ENCODE data around the gene FKBP10. TPM values are rescaled to one million over a fixed set of nuclear protein-coding genes. Genes with fewer than 3 reads are reported as not detected.

Gene FKBP10
- total and polyA plus RNA-seq, 12 donors, result 4.8 to 31.8 (median 10.2) TPM

DNA sequence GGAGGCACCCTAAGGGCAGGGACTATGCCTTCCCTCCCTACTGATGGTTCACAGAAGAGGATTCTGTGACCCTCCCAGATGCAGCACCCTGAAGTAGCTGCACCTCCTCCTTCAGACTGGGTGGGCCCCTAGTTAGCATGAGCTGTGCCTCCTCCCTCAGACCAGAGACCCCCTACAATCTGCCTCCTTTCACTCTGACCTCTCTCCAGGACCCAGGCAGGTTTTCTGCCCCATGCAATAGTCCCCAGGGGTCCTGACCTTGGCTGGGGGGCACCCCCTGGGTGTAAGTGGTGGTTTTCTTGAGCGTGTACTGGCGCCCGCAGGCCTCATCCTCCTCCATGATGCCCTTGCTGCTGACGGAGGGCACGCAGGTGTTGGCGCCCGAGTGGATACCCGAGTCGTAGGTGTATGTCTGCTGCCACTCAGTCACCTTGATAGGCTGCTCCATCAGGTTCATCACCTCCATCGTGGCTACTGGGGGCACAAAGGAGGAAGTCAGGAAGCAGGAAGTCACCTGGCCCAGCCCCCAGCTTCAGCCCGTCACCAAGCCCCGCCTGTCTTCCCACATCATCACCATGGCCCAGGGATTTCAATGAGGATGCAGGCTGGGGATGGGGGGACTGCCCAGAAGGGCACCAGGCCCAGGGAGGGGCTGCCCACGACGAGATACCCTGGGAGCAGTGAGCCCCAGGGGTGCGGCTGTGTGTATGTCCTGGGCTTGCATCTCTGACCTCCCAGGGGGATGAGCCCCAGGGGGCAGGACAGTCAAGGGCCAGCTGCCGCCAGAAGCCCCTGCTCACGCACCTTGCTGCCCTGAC lies 41.2 kb upstream of the FKBP10 start:
- Histone ChIP-seq H3K27ac (peak overlapping the region in 8 of 10 donors; percentile 64 to 97 (median 94)), H3K9me3 (no peaks in the 10 kb centered on the region), H3K4me3 (no peak overlapping the region), H3K36me3 (peaks cover 0 to 77% (median 47%) of the 10 kb centered on the region in 9 donors), H3K4me1 (peaks cover 40 to 55% (median 47%) of the 10 kb centered on the region in 9 donors), H3K27me3 (no peaks in the 10 kb centered on the region)
- 81% methylated on average over 17 of the region's 17 CpGs for WGBS, 2 donors
- TF ChIP-seq, protein P1, sequence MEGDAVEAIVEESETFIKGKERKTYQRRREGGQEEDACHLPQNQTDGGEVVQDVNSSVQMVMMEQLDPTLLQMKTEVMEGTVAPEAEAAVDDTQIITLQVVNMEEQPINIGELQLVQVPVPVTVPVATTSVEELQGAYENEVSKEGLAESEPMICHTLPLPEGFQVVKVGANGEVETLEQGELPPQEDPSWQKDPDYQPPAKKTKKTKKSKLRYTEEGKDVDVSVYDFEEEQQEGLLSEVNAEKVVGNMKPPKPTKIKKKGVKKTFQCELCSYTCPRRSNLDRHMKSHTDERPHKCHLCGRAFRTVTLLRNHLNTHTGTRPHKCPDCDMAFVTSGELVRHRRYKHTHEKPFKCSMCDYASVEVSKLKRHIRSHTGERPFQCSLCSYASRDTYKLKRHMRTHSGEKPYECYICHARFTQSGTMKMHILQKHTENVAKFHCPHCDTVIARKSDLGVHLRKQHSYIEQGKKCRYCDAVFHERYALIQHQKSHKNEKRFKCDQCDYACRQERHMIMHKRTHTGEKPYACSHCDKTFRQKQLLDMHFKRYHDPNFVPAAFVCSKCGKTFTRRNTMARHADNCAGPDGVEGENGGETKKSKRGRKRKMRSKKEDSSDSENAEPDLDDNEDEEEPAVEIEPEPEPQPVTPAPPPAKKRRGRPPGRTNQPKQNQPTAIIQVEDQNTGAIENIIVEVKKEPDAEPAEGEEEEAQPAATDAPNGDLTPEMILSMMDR (IDR thresholded peaks at IDR 0.05), result no peak
- no peak for ATAC-seq
- DNase-seq, result no peak
- intact Hi-C loops (cut with DNase I), result loop anchor here in 1 of 10 donors (2.0 to 5.0 kb wide), 2 partner anchors 15 to 41 kb away; partner anchors contain the start of genes FKBP10 and P3H4

DNA sequence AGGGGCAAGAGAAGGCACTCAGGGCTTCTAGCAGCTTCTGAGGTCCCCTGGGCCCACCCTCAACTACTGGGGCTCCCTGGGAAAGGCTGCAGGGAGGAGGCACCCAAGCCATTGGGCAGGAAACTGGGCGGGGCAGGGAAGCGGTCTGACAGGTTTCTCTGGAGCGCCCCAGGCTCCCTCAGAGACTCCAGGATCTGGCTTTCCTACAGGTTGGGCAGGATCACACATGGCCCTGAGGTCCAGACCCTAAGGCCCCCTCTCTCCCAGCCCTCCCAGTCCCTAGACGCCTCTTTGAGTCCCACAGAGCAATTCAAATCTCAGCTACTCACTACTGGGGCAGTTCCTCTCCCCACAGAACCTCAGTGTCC lies 40.6 kb upstream of the FKBP10 start:
- DNase-seq, result no peak
- no peaks in the 10 kb centered on the region for H3K9me3 ChIP-seq
- no peak for ATAC-seq
- peaks cover 44 to 61% (median 53%) of the 10 kb centered on the region in 9 donors for H3K4me1 ChIP-seq
- H3K4me3 ChIP-seq, result no peak overlapping the region
- intact Hi-C loops (cut with DNase I), result loop anchor here in 1 of 10 donors (2.0 to 5.0 kb wide), 2 partner anchors 15 to 40 kb away; partner anchors contain the start of genes FKBP10 and P3H4
- H3K36me3 ChIP-seq, result peaks cover 0 to 71% (median 42%) of the 10 kb centered on the region in 9 donors
- TF ChIP-seq, protein P1 (IDR thresholded peaks at IDR 0.05), result no peak
- no peaks in the 10 kb centered on the region for H3K27me3 ChIP-seq
- H3K27ac ChIP-seq, result peak overlapping the region in 9 of 10 donors; percentile 64 to 97 (median 93)
- WGBS, 2 donors, result 84 to 87% methylated on average over 4 of the region's 4 CpGs

DNA sequence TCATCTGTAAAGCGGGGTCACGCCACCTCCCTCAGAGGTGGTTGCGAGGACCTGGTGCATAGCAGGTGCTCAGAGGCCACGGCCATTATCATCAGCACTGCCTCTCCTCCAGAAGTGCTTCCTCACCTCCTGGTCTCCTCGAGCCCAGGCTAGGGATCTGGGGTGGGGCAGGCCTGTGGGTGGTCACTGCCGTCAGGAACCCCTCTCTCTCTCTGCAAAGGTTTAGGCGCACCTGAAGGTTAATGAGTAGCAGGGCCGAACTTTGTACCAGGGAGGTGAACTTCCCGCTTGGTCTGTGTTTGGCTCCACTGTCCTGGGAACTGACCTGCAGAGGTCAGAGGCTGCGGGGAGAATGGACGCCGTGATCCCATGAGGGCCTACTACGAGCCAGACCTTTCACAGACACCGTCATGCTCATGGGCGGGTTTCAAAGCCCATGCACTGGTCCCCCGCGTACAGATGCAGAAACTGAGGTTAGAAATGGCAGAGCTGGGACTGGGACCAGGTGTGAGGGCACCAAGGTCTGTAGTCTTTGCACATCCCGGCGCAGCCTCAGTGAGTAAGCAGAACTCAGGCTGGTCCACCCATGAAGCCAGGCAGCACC lies 40.1 kb upstream of the FKBP10 start:
- H3K9me3 ChIP-seq, result no peaks in the 10 kb centered on the region
- H3K4me1 ChIP-seq, result peaks cover 49 to 66% (median 58%) of the 10 kb centered on the region in 9 donors
- no peak for DNase-seq
- intact Hi-C loops (cut with DNase I), result loop anchor here in 2 of 10 donors (1.0 to 5.0 kb wide), 3 partner anchors 16 to 40 kb away; partner anchors contain the start of genes FKBP10 (in 1 of the 2) and P3H4 (in 1 of the 2)
- ATAC-seq, result no peak
- no peak overlapping the region for H3K4me3 ChIP-seq
- WGBS, 2 donors, result 81 to 82% methylated on average over 19 of the region's 19 CpGs
- TF ChIP-seq, protein P1 (IDR thresholded peaks at IDR 0.05), result no peak
- no peaks in the 10 kb centered on the region for H3K27me3 ChIP-seq
- peaks cover 0 to 66% (median 38%) of the 10 kb centered on the region in 9 donors for H3K36me3 ChIP-seq
- H3K27ac ChIP-seq, result peak overlapping the region; percentile 13 to 97 (median 92)

DNA sequence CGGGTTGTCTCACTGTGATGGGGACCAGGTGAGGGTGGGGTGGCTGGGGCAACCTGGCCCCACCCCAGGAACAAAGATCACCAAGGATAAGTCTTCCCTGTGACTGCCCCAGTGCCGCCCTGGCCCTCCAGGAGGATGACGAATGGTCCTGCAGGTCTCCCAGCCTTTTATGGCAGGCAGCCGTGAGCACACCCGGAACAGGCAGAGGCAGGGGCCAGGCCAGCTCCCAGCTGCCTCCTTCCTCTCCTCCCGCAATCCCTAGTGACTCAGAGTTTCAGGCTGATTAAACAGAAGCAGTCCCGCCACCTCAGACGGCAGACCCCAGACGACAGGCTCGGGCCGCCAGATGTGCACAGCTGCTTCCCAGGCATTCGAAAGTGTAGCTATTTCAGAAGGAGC lies 39.6 kb upstream of the FKBP10 start:
- TF ChIP-seq, protein P1 (IDR thresholded peaks at IDR 0.05), result no peak
- H3K4me3 ChIP-seq, result no peak overlapping the region
- DNase-seq, result peak; percentile 73 to 74
- peaks cover 54 to 71% (median 63%) of the 10 kb centered on the region in 9 donors for H3K4me1 ChIP-seq
- 16 to 23% methylated on average over 12 of the region's 12 CpGs for WGBS, 2 donors
- no peaks in the 10 kb centered on the region for H3K9me3 ChIP-seq
- H3K36me3 ChIP-seq, result peaks cover 0 to 61% (median 33%) of the 10 kb centered on the region in 9 donors
- no peaks in the 10 kb centered on the region for H3K27me3 ChIP-seq
- peak; percentile 16 to 65 (median 46) for ATAC-seq
- H3K27ac ChIP-seq, result peak overlapping the region; percentile 13 to 97 (median 92)
- intact Hi-C loops (cut with DNase I), result loop anchor here in 2 of 10 donors (1.0 to 5.0 kb wide), 3 partner anchors 16 to 39 kb away; partner anchors contain the start of genes FKBP10 (in 1 of the 2) and P3H4 (in 1 of the 2)

All from heart right ventricle (tissue), 16 donors.